IPS-11a (cell line): ENCODE results near the gene ANKLE2.
A peak's percentile ranks its signal among the peaks of the same experiment; 100 is the strongest.
"Not testable (repeated sequence)": the region's sequence is repeated elsewhere in the genome, so short reads cannot be mapped to it uniquely, and the experiment has no call there.

Experiments
- H3K4me3 ChIP-seq: one replicate; pipeline ENCODE4 v1.5.1; 2013; ENCODE audit warnings: low read depth, low read length, control low read depth

ANKLE2 gene

GRCh38 chr12:132761032-132761920 is at the start of gene ANKLE2:
Gene ANKLE2 (minus strand): TSS chr12:132761832. CDS start chr12:132761798, 34 bp downstream.
- H3K4me3 ChIP-seq, result peak within 1 kb of the TSS; percentile 93

GRCh38 chr12:132809391-132809790 is 47.8 kb upstream of the ANKLE2 start:
- not testable (repeated sequence) for H3K4me3 ChIP-seq

- H3K4me3 ChIP-seq, result no peak overlapping the region
Observed at GRCh38 chr12:132807295-132808092, 45.9 kb upstream of the ANKLE2 start.

- H3K4me3 ChIP-seq, result no peak overlapping the region
Observed at GRCh38 chr12:132806857-132807256, 45.2 kb upstream of the ANKLE2 start.

- no peak overlapping the region for H3K4me3 ChIP-seq
Observed at GRCh38 chr12:132804426-132804861, 42.8 kb upstream of the ANKLE2 start.

GRCh38 chr12:132803888-132804287 is 42.3 kb upstream of the ANKLE2 start:
- no peak overlapping the region for H3K4me3 ChIP-seq

- H3K4me3 ChIP-seq, result no peak overlapping the region
Observed at GRCh38 chr12:132803125-132803524, 41.5 kb upstream of the ANKLE2 start.

GRCh38 chr12:132801741-132802140 is 40.1 kb upstream of the ANKLE2 start:
- H3K4me3 ChIP-seq, result no peak overlapping the region

GRCh38 chr12:132798836-132799235 is 37.2 kb upstream of the ANKLE2 start:
- H3K4me3 ChIP-seq, result no peak overlapping the region

- no peak overlapping the region for H3K4me3 ChIP-seq
Observed at GRCh38 chr12:132797820-132798570, 36.4 kb upstream of the ANKLE2 start.

- H3K4me3 ChIP-seq, result no peak overlapping the region
Observed at GRCh38 chr12:132795847-132796246, 34.2 kb upstream of the ANKLE2 start.

- H3K4me3 ChIP-seq, result not testable (repeated sequence)
Observed at GRCh38 chr12:132791940-132792339, 30.3 kb upstream of the ANKLE2 start.

GRCh38 chr12:132789099-132789471 is 27.5 kb upstream of the ANKLE2 start:
- H3K4me3 ChIP-seq, result no peak overlapping the region

- no peak overlapping the region for H3K4me3 ChIP-seq
Observed at GRCh38 chr12:132788375-132789098, 26.9 kb upstream of the ANKLE2 start.

- H3K4me3 ChIP-seq, result no peak overlapping the region
Observed at GRCh38 chr12:132787877-132788276, 26.2 kb upstream of the ANKLE2 start.

- H3K4me3 ChIP-seq, result no peak overlapping the region
Observed at GRCh38 chr12:132786192-132786591, 24.6 kb upstream of the ANKLE2 start.

GRCh38 chr12:132784580-132784979 is 22.9 kb upstream of the ANKLE2 start:
- H3K4me3 ChIP-seq, result no peak overlapping the region

GRCh38 chr12:132783917-132784531 is 22.4 kb upstream of the ANKLE2 start:
- H3K4me3 ChIP-seq, result no peak overlapping the region

GRCh38 chr12:132781938-132782337 is 20.3 kb upstream of the ANKLE2 start:
- H3K4me3 ChIP-seq, result no peak overlapping the region

GRCh38 chr12:132779781-132780353 is 18.2 kb upstream of the ANKLE2 start:
- no peak overlapping the region for H3K4me3 ChIP-seq
